ENCODE data around the gene DOCK4. TPM values are rescaled to one million over a fixed set of nuclear protein-coding genes. Genes with fewer than 3 reads are reported as not detected.

DOCK4 gene
- total RNA-seq, 1 experiment from 2014 or later = 3.4 TPM

DNA sequence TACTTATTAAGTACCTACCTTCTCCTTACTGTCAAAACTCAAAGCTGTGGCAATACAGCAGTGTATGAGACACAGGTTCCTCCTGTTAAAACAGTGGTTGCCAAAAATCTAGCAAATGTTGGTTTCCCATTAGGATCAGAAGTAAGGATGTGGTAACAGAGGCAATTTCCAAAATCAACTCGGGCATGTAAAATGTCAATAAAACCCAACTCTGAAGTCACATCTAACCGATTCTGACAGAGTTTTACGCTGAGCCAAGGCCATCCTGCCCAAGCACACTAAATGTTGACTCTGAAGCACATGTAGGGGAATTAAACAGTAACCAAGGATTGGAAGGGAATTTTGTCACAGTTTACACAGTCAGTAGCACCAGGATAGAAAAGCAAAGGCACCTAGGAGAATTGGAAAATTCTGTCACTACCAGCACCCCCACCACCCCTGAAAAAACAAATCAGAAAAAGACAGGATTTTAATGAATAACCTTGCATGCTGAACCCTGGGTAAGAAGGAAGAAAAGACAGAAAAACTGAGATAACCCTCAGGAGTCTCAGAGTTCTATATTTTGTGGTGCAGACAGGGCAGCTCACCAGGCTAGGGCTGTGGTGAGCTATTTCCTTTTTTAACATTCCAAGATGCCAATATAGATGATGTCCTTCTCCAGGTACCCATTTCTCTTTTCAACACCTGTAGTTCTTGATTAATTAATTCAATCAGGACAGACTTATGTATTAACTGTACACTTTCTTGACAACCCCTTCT is 119.5 kb downstream of the DOCK4 start:
- intact Hi-C loops (cut with micrococcal nuclease; ENCODE audit: unreplicated experiment) = loop anchor here (10.0 kb wide), 1 partner anchor 298 kb away; no protein-coding TSS in a partner anchor
- no peaks in the 10 kb centered on the region for H3K4me1 Mint-ChIP-seq (ENCODE audit: low read depth, unreplicated experiment)
- H3K4me3 Mint-ChIP-seq (ENCODE audit: low read depth, unreplicated experiment) = no peak overlapping the region
- peaks cover 2% of the 10 kb centered on the region for H3K9me3 Mint-ChIP-seq (ENCODE audit: low read depth, unreplicated experiment)
- DNase-seq = no peak
- H3K27me3 Mint-ChIP-seq (ENCODE audit: unreplicated experiment) = no peaks in the 10 kb centered on the region
- BruUV-seq (replicated peaks) = no TSS peak
- H3K27ac Mint-ChIP-seq (ENCODE audit: unreplicated experiment) = no peak overlapping the region
- TF ChIP-seq, protein P1, sequence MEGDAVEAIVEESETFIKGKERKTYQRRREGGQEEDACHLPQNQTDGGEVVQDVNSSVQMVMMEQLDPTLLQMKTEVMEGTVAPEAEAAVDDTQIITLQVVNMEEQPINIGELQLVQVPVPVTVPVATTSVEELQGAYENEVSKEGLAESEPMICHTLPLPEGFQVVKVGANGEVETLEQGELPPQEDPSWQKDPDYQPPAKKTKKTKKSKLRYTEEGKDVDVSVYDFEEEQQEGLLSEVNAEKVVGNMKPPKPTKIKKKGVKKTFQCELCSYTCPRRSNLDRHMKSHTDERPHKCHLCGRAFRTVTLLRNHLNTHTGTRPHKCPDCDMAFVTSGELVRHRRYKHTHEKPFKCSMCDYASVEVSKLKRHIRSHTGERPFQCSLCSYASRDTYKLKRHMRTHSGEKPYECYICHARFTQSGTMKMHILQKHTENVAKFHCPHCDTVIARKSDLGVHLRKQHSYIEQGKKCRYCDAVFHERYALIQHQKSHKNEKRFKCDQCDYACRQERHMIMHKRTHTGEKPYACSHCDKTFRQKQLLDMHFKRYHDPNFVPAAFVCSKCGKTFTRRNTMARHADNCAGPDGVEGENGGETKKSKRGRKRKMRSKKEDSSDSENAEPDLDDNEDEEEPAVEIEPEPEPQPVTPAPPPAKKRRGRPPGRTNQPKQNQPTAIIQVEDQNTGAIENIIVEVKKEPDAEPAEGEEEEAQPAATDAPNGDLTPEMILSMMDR (IDR thresholded peaks at IDR 0.05; ENCODE audit: unreplicated experiment) = no peak
- H3K36me3 Mint-ChIP-seq (ENCODE audit: insufficient read depth, unreplicated experiment) = no peaks in the 10 kb centered on the region
- CTCF ChIA-PET = no interaction called here

DNA sequence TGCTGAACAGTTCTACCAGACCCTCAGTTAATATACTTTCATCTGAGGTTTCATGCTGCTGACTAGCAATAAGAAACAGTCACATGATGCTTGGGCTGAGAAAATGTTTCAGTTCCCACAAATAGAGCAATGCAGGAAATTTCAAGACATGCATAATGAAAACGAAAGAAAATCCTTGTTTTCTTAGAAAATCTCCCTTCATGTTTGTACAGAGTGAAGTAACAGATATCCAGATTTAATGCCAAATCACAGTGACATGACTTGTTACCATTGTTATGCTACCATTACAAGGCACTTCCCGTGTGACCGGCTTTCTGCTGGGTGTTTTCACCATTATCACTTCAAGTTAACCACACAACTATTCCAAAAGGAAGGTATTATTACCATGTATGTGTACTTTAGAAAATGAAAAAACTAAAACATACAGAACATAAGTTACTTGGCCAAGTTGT is 121.7 kb downstream of the DOCK4 start:
- Mint-ChIP-seq H3K27ac (ENCODE audit: unreplicated experiment) (no peak overlapping the region), H3K4me1 (ENCODE audit: low read depth, unreplicated experiment) (no peaks in the 10 kb centered on the region), H3K9me3 (ENCODE audit: low read depth, unreplicated experiment) (peaks cover under 1% of the 10 kb centered on the region), H3K36me3 (ENCODE audit: insufficient read depth, unreplicated experiment) (no peaks in the 10 kb centered on the region), H3K4me3 (ENCODE audit: low read depth, unreplicated experiment) (no peak overlapping the region), H3K27me3 (ENCODE audit: unreplicated experiment) (no peaks in the 10 kb centered on the region)
- TF ChIP-seq, protein P1 (IDR thresholded peaks at IDR 0.05; ENCODE audit: unreplicated experiment) = no peak
- intact Hi-C loops (cut with micrococcal nuclease; ENCODE audit: unreplicated experiment) = loop anchor here (10.0 kb wide), 1 partner anchor 300 kb away; no protein-coding TSS in a partner anchor
- BruUV-seq (replicated peaks) = no TSS peak
- no peak for DNase-seq
- CTCF ChIA-PET = no interaction called here

DNA sequence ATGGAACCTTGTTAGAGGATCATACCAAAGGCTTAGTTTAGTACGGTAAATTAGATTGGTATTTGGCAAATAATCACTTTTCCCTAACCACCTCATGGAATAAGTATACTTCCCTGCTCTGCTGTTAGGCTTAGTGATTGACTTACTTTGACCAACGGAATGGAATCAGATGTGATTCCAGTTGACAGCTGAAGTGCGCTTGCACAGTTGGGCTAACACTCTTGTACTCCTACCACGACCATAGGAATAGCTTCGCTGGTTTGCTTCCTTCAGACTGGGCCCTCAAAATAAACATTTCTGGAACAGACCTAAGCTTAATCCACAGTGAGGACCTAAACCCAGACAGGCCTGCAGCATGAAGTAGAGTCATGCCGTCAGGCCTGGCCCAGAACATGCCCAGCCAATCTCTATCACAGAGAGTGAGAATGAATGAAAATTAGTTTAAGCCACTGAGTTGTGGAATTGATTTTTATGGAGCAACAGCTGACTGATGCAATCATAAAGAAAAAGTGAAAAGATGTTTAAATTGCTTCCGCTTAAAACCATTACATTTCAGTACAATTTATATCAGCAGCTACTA is 122.3 kb downstream of the DOCK4 start:
- Mint-ChIP-seq H3K27me3 (ENCODE audit: unreplicated experiment) (no peaks in the 10 kb centered on the region), H3K36me3 (ENCODE audit: insufficient read depth, unreplicated experiment) (no peaks in the 10 kb centered on the region), H3K4me3 (ENCODE audit: low read depth, unreplicated experiment) (no peak overlapping the region), H3K27ac (ENCODE audit: unreplicated experiment) (no peak overlapping the region), H3K4me1 (ENCODE audit: low read depth, unreplicated experiment) (no peaks in the 10 kb centered on the region), H3K9me3 (ENCODE audit: low read depth, unreplicated experiment) (no peaks in the 10 kb centered on the region)
- no peak for DNase-seq
- TF ChIP-seq, protein P1 (IDR thresholded peaks at IDR 0.05; ENCODE audit: unreplicated experiment) = no peak
- CTCF ChIA-PET = no interaction called here
- intact Hi-C loops (cut with micrococcal nuclease; ENCODE audit: unreplicated experiment) = loop anchor here (10.0 kb wide), 1 partner anchor 301 kb away; no protein-coding TSS in a partner anchor
- no TSS peak for BruUV-seq (replicated peaks)

DNA sequence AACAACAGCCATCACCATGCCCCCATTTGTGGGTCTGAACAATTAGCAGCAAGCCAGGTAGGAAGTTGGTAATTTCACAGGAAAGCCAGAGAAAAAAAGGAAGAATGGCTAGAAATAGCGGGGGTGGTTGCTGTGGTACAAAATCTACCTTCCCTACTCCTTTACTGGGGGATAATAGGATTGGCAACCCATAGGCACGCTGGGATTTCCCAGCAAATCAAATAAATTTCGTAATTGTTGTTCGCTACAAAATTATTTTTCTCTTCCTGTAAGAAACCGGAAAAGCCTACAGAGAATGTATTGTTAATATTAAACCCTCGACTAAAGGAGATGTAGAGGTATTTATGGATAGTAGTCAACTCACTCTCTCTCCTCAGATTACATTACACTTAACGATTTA is 123.9 kb downstream of the DOCK4 start:
- no peaks in the 10 kb centered on the region for H3K9me3 Mint-ChIP-seq (ENCODE audit: low read depth, unreplicated experiment)
- no peaks in the 10 kb centered on the region for H3K36me3 Mint-ChIP-seq (ENCODE audit: insufficient read depth, unreplicated experiment)
- H3K27me3 Mint-ChIP-seq (ENCODE audit: unreplicated experiment) = no peaks in the 10 kb centered on the region
- no peak overlapping the region for H3K4me3 Mint-ChIP-seq (ENCODE audit: low read depth, unreplicated experiment)
- TF ChIP-seq, protein P1 (IDR thresholded peaks at IDR 0.05; ENCODE audit: unreplicated experiment) = no peak
- peak overlapping the region; percentile 31 for H3K27ac Mint-ChIP-seq (ENCODE audit: unreplicated experiment)
- no TSS peak for BruUV-seq (replicated peaks)
- intact Hi-C loops (cut with micrococcal nuclease; ENCODE audit: unreplicated experiment) = loop anchor here (10.0 kb wide), 1 partner anchor 302 kb away; no protein-coding TSS in a partner anchor
- DNase-seq = no peak
- CTCF ChIA-PET = no interaction called here
- H3K4me1 Mint-ChIP-seq (ENCODE audit: low read depth, unreplicated experiment) = no peaks in the 10 kb centered on the region

Data from Calu3 (cell line).